Measurements from ENCODE around the gene PIGN.

GRCh38 chr18:62091487-62092120 is 95.3 kb downstream of the PIGN start:
- TF ChIP-seq POLR2A (IDR thresholded peaks at IDR 0.05; ENCODE audit: low read depth, low read length) (no peak), POLR2AphosphoS5 (IDR thresholded peaks at IDR 0.05; ENCODE audit: low read depth, low read length) (no peak)

Data from GM12892 (cell line).